Renal cortical epithelial cell (primary cell): Measurements from ENCODE around the gene TNKS1BP1. TPM values are rescaled to one million over a fixed set of nuclear protein-coding genes. Genes with fewer than 3 reads are reported as not detected.
A peak's percentile ranks its signal among the peaks of the same experiment; 100 is the strongest.

Experiments used
- DNase-seq: peaks from one replicate; pipeline ENCODE4 v3.0.0-alpha.2; 2011; ENCODE audit warnings: low read depth
- total RNA-seq: library from RNA; depleted of rRNA; stranded (reverse); fragments of >200 nt; gene quantifications from 2 replicates; pipeline ENCODE4 v1.2.3, GENCODE V29; 2014

Gene TNKS1BP1
- total RNA-seq, 1 donor from 2014 or later = 157 TPM

DNA sequence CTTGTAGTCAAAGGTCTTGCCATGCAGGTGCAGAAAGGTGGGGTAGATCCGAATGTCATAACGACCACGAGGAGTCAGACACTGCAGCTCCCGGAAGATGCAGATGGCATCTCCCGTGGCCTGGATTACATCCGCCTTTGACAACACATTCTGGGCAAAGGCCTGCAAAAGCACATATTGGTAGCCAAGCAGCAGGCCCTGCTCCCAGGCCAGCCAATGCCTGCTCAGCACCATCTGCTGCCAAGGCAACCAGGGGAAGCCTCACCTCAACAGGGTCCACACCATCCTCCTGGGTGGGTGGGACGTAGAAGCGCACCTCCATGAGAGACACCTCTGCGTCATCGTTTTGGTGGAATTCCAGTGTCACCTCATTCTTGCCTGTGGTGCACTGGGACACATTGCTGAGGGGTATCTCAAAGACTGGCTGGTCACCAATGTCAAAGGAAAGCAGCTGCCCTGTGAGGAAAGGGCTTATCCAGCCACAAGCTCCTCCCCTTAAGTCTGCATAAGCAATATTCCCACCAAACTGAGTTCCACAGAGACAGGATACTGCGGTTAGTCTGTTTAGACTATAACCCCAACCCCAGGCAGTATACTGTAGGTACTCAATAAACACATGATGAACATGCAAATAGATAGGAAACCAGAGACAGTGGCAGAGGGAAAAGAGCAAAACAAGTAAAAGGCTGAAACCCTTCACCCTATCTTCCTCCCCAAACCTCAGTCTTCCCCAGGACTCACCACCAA, 8.1 kb upstream of the TNKS1BP1 start:
- no peak for DNase-seq

DNA sequence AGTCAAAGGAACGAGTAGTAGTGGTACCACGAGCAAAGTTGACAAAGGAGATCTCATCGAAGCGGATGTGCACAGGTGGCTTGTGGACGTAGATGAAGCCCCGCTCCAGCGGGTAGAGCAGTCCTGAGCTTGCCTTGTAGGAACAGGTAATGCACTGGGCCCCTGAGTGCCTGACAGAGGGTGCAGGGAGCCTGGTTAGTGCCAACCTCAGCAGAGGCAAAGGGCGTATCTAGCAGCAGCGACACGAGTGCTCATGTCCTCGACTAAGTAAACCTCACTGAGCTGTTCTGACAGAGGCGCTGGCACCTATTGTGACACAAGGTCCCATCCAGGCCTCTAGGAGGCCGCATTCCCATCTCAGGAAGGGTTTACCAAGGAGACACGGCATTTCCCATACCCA, 7.0 kb upstream of the TNKS1BP1 start:
- DNase-seq = no peak

GRCh38 chr11:57330029-57330428, 5.3 kb upstream of the TNKS1BP1 start:
- no peak for DNase-seq

- no peak for DNase-seq
These were observed 3.0 kb upstream of the TNKS1BP1 start for GRCh38 chr11:57327721-57328120.

DNA sequence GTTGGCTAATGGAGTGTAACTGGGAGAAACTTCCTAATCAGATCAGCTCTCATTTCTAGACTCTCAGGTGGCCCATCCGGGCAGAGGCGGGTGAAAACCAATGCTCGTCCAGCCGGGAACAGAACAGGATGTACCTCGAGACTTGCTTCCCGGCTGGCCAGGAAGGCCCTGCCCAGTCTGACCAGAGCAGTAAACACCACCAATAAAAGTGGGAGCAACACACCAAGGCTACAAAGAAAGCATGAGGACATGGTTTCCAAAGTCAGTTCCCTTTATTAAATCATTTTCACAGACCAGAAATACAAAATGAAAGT, 940 bp upstream of the TNKS1BP1 start:
- DNase-seq = peak; percentile 92

DNA sequence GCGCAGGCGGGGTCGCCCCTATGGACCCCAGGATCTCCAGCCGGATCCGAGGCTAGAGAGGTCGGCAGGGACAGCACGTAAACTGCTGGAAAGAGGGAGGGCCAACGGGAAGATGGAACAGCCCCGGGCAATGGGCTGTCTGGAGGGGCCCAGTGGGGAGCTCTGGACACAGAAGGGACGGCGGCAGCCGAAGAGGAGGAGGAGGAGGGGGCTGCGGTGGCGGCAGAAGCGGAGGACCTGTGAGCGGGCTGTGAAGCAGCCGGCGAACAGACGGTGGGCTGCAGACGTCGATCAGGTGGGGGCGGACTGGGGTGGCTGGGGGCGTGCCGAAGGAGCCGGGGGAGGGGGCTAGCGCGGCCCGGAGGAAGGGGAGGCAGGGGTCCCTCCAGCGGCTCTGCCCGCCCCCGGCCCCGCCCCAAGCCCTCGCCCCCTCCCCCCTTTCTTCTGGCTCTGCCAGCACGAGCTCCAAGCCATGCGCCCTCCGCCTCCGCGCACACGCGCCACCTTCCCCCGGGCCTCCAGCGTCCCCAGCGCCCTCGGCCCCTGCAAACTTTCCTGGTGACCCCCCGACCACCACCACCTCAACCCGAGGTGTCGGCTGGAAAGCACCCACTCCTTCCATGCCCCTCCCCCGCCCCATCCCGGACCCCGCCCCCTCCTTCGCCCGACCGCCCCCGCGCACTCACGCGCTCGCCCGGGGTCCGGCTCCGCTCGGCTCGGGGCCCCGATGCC, 432 bp downstream of the TNKS1BP1 start:
- no peak for DNase-seq

DNA sequence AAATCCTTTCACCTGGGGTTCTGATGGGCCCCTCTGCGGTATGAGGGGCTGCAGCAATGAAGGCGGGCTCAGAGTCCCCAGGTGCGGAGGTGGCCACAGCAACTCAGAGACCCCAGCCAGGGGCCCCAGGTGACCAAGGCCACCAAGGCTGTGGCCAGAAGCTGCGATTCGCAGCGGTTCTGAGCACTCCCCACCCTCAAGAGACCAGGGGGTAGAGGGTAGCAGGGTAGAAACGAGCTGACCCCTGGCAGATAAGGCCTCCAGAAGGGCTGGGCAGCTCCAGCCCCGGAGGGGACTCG, 948 bp downstream of the TNKS1BP1 start:
- DNase-seq = no peak

DNA sequence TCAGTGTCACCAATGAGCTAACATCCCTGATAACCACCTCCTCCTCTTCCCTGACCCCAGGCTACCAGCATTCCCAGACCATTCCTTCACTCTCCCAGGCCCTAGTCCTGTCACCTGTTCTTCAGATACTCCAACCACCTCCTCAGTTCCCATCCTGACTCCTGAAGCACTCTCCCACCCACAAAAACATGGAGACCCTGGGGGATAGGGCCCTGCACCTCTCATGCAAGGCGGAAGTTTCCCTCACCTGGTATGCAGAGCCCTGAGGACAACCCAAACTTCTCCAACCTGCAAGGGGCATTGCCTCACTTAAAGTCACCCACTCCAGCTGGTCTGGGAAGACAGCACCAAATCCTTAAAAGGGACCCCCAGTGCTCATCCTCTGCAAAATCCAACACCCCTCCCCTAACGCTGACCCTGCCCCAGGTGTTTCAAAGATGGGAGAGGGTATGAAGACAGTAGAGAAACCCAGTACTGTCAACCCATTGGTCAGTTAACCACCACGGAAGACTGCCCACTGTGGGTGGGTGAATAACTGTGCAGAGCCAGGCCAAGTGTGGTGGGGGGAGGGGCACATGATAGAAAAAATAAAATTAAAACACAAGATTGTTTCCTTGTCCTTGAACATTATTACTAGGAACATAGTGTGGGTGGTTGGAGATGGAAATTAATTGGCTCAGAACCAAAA, 1.4 kb downstream of the TNKS1BP1 start:
- DNase-seq = peak; percentile 38

DNA sequence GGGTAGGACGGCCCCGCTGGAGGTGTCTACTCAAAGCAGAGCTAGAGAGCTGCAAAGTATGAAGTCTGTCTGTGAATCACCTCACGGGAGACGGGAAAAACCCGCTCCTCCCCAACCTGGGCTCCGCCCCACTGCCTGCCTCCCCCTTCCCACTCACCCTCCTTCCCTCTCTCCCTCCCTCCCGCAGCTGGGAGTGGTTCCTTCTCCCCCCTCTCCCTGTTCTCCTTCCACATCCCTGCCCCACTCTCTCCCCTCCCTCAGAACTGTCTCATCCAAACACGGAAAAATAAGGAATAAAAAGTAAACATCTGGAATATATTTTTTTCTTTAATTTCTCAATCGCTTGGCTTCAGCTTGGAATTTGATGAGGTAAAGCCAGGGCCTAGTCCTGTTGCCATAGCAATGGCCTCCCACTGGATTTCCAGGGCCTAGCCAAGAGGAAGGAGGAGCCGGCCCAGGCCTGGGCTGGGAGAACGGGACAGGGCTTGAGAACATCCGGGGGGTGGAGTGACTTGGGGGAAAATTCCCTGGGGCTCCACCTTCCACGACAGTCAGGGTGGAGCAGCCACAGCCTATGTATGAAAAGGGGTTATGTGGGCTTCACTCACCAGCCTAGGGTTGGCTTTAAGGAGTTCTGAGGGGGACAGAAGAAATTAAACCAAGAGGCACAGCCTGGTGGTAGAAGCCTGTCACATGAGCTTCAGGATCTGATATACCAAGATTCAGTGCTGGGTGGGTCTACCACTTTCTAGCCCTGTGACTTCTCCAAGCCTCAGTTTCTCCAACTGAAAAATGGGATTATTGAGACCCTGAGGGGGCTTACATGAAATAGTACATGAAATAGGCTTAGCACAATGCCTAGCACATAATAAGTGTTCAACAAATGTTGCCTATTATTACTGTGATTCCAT, 2.2 kb downstream of the TNKS1BP1 start:
- DNase-seq = peak; percentile 96

GRCh38 chr11:57321388-57322255, 3.1 kb downstream of the TNKS1BP1 start:
- DNase-seq = no peak

DNA sequence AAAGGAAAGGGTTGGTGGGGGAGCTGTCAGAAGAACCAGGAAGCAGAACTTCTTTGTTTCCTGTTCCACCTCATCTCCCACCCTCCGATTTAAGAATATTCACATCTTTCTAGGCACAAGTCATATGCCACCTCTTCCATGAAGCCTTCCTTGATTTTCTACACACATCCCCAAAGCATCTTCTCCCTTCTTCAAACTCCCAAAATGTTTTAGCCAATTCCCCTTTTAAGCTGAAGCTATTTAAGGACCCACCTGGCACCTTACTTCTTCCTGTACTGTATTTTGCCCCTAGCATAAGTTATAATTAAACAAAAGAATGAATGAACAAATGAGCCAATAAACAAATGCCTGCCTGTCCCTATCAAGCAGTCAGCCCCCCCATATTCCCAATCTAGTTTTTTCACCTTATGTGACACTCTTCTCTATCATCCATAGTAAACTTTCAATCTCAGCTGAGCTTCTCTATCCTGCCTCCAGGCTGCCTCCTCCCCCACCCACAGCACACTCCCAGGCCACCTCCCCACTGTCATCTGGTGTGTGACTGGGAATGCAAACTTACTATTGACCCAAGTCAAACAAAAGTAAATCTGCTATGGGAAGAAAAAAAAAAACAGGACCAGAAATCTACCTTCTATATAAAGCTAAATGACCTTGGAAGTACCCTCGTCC, 3.9 kb downstream of the TNKS1BP1 start:
- no peak for DNase-seq

GRCh38 chr11:57320067-57320718, 4.6 kb downstream of the TNKS1BP1 start:
- no peak for DNase-seq

GRCh38 chr11:57318178-57318577, 6.6 kb downstream of the TNKS1BP1 start:
- DNase-seq = no peak

DNA sequence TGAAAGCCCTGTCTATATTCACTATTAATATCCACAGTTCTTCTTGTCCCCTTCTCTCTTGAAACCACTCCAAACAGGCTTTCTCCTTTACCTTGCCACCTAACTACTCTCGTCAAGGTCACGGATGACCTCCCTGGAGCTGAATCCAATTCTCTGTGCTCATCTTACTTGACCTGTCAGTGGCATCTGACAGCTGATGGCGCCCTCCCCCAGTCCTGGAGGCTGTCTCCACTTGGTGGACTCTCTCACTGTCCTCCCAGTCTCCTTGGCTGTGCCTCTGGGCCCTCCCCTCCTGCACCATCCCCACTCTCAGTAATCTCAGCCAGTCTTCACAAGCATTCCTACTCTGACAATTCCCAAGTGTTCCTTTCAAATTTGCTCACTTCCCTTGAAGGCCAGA, 8.7 kb downstream of the TNKS1BP1 start:
- no peak for DNase-seq

- no peak for DNase-seq
These were observed 9.3 kb downstream of the TNKS1BP1 start for GRCh38 chr11:57315491-57315890.

GRCh38 chr11:57314221-57314973, 10.4 kb downstream of the TNKS1BP1 start:
- no peak for DNase-seq

DNA sequence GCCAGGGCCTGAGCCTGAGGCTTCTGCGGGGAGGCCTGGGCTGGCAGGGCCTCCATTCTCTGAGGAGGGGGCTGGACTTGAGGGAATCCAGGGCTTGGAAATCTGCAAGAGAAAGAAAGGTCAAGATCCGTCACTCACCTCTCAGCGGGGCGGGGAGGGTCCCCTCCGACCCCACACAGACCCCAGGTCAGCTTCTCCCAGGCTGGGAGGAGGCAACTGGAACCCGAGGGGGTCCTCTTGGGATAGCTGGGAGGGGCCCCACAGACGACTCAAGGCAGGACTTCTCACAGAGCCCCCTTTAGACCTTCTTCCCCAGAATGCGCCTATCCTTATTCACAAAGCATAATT, 11.0 kb downstream of the TNKS1BP1 start:
- DNase-seq = no peak

GRCh38 chr11:57313071-57313787, 11.5 kb downstream of the TNKS1BP1 start:
- DNase-seq = no peak

GRCh38 chr11:57312511-57313021, 12.2 kb downstream of the TNKS1BP1 start:
- no peak for DNase-seq
